HEK293 (cell line): ENCODE results near the gene INPP5F.

ENCODE experiments used
- CTCF ChIA-PET: fragments of 350-600 bp; formaldehyde crosslinking; extraction: SDS; loops from one replicate; lab custom pipeline; 2021; ENCODE audit warnings: antibody characterized with exemption; lab: Yijun Ruan, JAX
- POLR2A ChIA-PET: fragments of 300-600 bp; formaldehyde crosslinking; extraction: SDS; loops from one replicate; lab custom pipeline; 2020; ENCODE audit warnings: antibody characterized with exemption, inconsistent platforms; lab: Yijun Ruan, JAX
- H3K27ac ChIP-seq: fragments of 200-500 bp; sonication (Bioruptor generic); 2 replicates; pipeline ENCODE4 v1.5.1; 2014; ENCODE audit warnings: low read depth, low read length, control low read depth, inconsistent platforms; ENCODE audit errors: extremely low read depth
- H3K36me3 ChIP-seq, 2 experiments: fragments of 200-500 bp in 1 of 2; sonication (Bioruptor generic) in 1 of 2; 1 replicate in 1 of 2; 2 replicates in 1 of 2; pipeline ENCODE4 v1.5.1; 2014 to 2017; ENCODE audit warnings: inconsistent platforms in 2 of 2, low read length in 2 of 2; ENCODE audit not compliant: control insufficient read depth in 2 of 2, insufficient read depth in 1 of 2
- H3K4me1 ChIP-seq: fragments of 200-500 bp; sonication (Bioruptor generic); 2 replicates; pipeline ENCODE4 v1.5.1; 2014; ENCODE audit warnings: mild to moderate bottlenecking, low read length, inconsistent platforms; ENCODE audit not compliant: control insufficient read depth, insufficient read depth
- H3K4me3 ChIP-seq: 2 replicates; pipeline ENCODE4 v1.5.1; 2011; ENCODE audit warnings: low read depth, mild to moderate bottlenecking, control low read depth, low read length, moderate library complexity
- H3K9me3 ChIP-seq: fragments of 200-500 bp; sonication (Bioruptor generic); 2 replicates; pipeline ENCODE4 v1.5.1; 2014; ENCODE audit warnings: low read depth, low read length, inconsistent platforms; ENCODE audit not compliant: control insufficient read depth, insufficient read depth
- BCL11A ChIP-seq: fragments of 450-650 bp; formaldehyde crosslinking; IDR thresholded peaks from 2 replicates; pipeline ENCODE4 v1.5.1; 2016; ENCODE audit warnings: low read depth, missing biosample characterization, missing genetic modification characterization
- GFI1B ChIP-seq: fragments of 450-650 bp; formaldehyde crosslinking; IDR thresholded peaks from 2 replicates; pipeline ENCODE4 v1.5.1; 2016; ENCODE audit warnings: missing biosample characterization, missing genetic modification characterization
- KLF1 ChIP-seq: fragments of 450-650 bp; formaldehyde crosslinking; IDR thresholded peaks from 2 replicates; pipeline ENCODE4 v1.5.1; 2016; ENCODE audit warnings: missing biosample characterization, missing genetic modification characterization
- SETDB1 ChIP-seq: IDR thresholded peaks from one replicate; pipeline ENCODE4 v1.6.1; 2017; ENCODE audit warnings: mild to moderate bottlenecking, low read length, moderate library complexity, mixed read lengths; ENCODE audit not compliant: insufficient read length
- ZNF24 ChIP-seq: fragments of 450-650 bp; formaldehyde crosslinking; IDR thresholded peaks from 2 replicates; pipeline ENCODE4 v1.5.1; 2016; ENCODE audit warnings: missing biosample characterization, missing genetic modification characterization
- ZNF292 ChIP-seq: fragments of 450-650 bp; formaldehyde crosslinking; IDR thresholded peaks from 2 replicates; pipeline ENCODE4 v1.5.1; 2016; ENCODE audit warnings: low read depth, missing biosample characterization, missing genetic modification characterization, borderline replicate concordance
- ZNF404 ChIP-seq: fragments of 450-650 bp; formaldehyde crosslinking; IDR thresholded peaks from 2 replicates; pipeline ENCODE4 v1.5.1; 2017; ENCODE audit warnings: missing biosample characterization, missing genetic modification characterization
- ZNF416 ChIP-seq: fragments of 450-650 bp; formaldehyde crosslinking; IDR thresholded peaks from 2 replicates; pipeline ENCODE4 v1.5.1; 2016; ENCODE audit warnings: missing biosample characterization, missing genetic modification characterization
- ZNF488 ChIP-seq: fragments of 450-650 bp; formaldehyde crosslinking; IDR thresholded peaks from 2 replicates; pipeline ENCODE4 v1.5.1; 2016; ENCODE audit warnings: missing biosample characterization, missing genetic modification characterization
- ZNF560 ChIP-seq: fragments of 450-650 bp; formaldehyde crosslinking; IDR thresholded peaks from 2 replicates; pipeline ENCODE4 v1.5.1; 2017; ENCODE audit warnings: missing biosample characterization, missing genetic modification characterization, borderline replicate concordance
- ZNF621 ChIP-seq: fragments of 450-650 bp; formaldehyde crosslinking; IDR thresholded peaks from 2 replicates; pipeline ENCODE4 v1.5.1; 2017; ENCODE audit warnings: missing biosample characterization, missing genetic modification characterization
- ZNF624 ChIP-seq: fragments of 450-650 bp; formaldehyde crosslinking; IDR thresholded peaks from 2 replicates; pipeline ENCODE4 v1.5.1; 2017; ENCODE audit warnings: missing biosample characterization, missing genetic modification characterization
- ZNF654 ChIP-seq: fragments of 450-650 bp; formaldehyde crosslinking; IDR thresholded peaks from 2 replicates; pipeline ENCODE4 v1.5.1; 2016; ENCODE audit warnings: low read depth, missing biosample characterization, missing genetic modification characterization
- ZNF660 ChIP-seq: fragments of 450-650 bp; IDR thresholded peaks from 2 replicates; pipeline ENCODE4 v1.5.1; 2018; ENCODE audit warnings: missing biosample characterization, mild to moderate bottlenecking, missing genetic modification characterization
- ZNF792 ChIP-seq: fragments of 450-650 bp; formaldehyde crosslinking; IDR thresholded peaks from 2 replicates; pipeline ENCODE4 v1.5.1; 2016; ENCODE audit warnings: missing biosample characterization, missing genetic modification characterization
- ZSCAN18 ChIP-seq: fragments of 450-650 bp; formaldehyde crosslinking; IDR thresholded peaks from 2 replicates; pipeline ENCODE4 v1.5.1; 2016; ENCODE audit warnings: missing biosample characterization, missing genetic modification characterization
- ZXDB ChIP-seq: fragments of 450-650 bp; formaldehyde crosslinking; IDR thresholded peaks from 2 replicates; pipeline ENCODE4 v1.5.1; 2016; ENCODE audit warnings: missing biosample characterization, missing genetic modification characterization
- TF ChIP-seq, protein P1 (sequence below): fragments of 450-650 bp; formaldehyde crosslinking; IDR thresholded peaks from 2 replicates; pipeline ENCODE4 v1.5.1; 2016; ENCODE audit warnings: missing biosample characterization, missing genetic modification characterization
- TF ChIP-seq, protein P2 (sequence below): fragments of 450-650 bp; formaldehyde crosslinking; IDR thresholded peaks from 2 replicates; pipeline ENCODE4 v1.5.1; 2017; ENCODE audit warnings: missing biosample characterization, mild to moderate bottlenecking, missing genetic modification characterization, moderate library complexity
- TF ChIP-seq, protein P3 (sequence below): fragments of 450-650 bp; formaldehyde crosslinking; conservative IDR thresholded peaks from 2 replicates; pipeline ENCODE4 v1.5.1; 2016; ENCODE audit warnings: low read depth, missing biosample characterization, missing genetic modification characterization

INPP5F gene

GRCh38 chr10:119688033-119688508 lies 37.8 kb upstream of the INPP5F start:
- CTCF ChIA-PET = interaction anchor here (0.6 to 3.1 kb wide), 10 partner anchors 8 to 352 kb away, joined by 3 to 23 read pairs (median 5); no protein-coding TSS in a partner anchor
- TF ChIP-seq BCL11A (no peak), ZNF654 (tag by site-specific recombination) (peak; percentile 18; the same call in 1 of the 2 replicates), ZNF404 (tag by site-specific recombination) (no peak), ZNF292 (tag by site-specific recombination) (no peak)
- TF ChIP-seq, protein P1, sequence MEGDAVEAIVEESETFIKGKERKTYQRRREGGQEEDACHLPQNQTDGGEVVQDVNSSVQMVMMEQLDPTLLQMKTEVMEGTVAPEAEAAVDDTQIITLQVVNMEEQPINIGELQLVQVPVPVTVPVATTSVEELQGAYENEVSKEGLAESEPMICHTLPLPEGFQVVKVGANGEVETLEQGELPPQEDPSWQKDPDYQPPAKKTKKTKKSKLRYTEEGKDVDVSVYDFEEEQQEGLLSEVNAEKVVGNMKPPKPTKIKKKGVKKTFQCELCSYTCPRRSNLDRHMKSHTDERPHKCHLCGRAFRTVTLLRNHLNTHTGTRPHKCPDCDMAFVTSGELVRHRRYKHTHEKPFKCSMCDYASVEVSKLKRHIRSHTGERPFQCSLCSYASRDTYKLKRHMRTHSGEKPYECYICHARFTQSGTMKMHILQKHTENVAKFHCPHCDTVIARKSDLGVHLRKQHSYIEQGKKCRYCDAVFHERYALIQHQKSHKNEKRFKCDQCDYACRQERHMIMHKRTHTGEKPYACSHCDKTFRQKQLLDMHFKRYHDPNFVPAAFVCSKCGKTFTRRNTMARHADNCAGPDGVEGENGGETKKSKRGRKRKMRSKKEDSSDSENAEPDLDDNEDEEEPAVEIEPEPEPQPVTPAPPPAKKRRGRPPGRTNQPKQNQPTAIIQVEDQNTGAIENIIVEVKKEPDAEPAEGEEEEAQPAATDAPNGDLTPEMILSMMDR = peak; percentile 42; the same call in 1 of the 2 replicates
- TF ChIP-seq, protein P2, sequence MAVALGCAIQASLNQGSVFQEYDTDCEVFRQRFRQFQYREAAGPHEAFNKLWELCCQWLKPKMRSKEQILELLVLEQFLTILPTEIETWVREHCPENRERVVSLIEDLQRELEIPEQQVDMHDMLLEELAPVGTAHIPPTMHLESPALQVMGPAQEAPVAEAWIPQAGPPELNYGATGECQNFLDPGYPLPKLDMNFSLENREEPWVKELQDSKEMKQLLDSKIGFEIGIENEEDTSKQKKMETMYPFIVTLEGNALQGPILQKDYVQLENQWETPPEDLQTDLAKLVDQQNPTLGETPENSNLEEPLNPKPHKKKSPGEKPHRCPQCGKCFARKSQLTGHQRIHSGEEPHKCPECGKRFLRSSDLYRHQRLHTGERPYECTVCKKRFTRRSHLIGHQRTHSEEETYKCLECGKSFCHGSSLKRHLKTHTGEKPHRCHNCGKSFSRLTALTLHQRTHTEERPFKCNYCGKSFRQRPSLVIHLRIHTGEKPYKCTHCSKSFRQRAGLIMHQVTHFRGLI (tag by site-specific recombination) = no peak
- TF ChIP-seq, protein P3, sequence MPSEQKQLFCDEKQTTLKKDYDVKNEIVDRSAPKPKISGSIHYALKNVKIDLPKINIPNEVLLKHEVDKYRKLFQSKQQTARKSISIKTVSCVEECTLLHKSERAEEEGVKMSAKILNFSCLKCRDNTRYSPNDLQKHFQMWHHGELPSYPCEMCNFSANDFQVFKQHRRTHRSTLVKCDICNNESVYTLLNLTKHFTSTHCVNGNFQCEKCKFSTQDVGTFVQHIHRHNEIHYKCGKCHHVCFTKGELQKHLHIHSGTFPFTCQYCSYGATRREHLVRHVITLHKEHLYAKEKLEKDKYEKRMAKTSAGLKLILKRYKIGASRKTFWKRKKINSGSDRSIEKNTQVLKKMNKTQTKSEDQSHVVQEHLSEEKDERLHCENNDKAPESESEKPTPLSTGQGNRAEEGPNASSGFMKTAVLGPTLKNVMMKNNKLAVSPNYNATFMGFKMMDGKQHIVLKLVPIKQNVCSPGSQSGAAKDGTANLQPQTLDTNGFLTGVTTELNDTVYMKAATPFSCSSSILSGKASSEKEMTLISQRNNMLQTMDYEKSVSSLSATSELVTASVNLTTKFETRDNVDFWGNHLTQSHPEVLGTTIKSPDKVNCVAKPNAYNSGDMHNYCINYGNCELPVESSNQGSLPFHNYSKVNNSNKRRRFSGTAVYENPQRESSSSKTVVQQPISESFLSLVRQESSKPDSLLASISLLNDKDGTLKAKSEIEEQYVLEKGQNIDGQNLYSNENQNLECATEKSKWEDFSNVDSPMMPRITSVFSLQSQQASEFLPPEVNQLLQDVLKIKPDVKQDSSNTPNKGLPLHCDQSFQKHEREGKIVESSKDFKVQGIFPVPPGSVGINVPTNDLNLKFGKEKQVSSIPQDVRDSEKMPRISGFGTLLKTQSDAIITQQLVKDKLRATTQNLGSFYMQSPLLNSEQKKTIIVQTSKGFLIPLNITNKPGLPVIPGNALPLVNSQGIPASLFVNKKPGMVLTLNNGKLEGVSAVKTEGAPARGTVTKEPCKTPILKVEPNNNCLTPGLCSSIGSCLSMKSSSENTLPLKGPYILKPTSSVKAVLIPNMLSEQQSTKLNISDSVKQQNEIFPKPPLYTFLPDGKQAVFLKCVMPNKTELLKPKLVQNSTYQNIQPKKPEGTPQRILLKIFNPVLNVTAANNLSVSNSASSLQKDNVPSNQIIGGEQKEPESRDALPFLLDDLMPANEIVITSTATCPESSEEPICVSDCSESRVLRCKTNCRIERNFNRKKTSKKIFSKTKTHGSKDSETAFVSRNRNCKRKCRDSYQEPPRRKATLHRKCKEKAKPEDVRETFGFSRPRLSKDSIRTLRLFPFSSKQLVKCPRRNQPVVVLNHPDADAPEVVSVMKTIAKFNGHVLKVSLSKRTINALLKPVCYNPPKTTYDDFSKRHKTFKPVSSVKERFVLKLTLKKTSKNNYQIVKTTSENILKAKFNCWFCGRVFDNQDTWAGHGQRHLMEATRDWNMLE (tag by site-specific recombination) = no peak
- no peaks in the 10 kb centered on the region for H3K9me3 ChIP-seq
- H3K27ac ChIP-seq = no peak overlapping the region
- H3K4me3 ChIP-seq = no peak overlapping the region
- H3K4me1 ChIP-seq = no peaks in the 10 kb centered on the region
- POLR2A ChIA-PET = interaction anchor here (0.5 to 1.8 kb wide), 3 partner anchors 8 to 38 kb away, joined by 4 to 12 read pairs (median 4); partner anchors contain the start of gene INPP5F
- H3K36me3 ChIP-seq = no peaks in the 10 kb centered on the region

GRCh38 chr10:119689016-119689580 lies 36.8 kb upstream of the INPP5F start:
- Histone ChIP-seq H3K4me1 (no peaks in the 10 kb centered on the region), H3K9me3 (no peaks in the 10 kb centered on the region), H3K27ac (no peak overlapping the region), H3K4me3 (no peak overlapping the region), H3K36me3 (no peaks in the 10 kb centered on the region)
- no peak for TF ChIP-seq ZNF624 (tag by site-specific recombination)
- POLR2A ChIA-PET = interaction anchor here (0.6 kb wide), 1 partner anchor 68 kb away, joined by 4 read pairs; no protein-coding TSS in a partner anchor
- CTCF ChIA-PET = interaction anchor here (0.6 to 1.1 kb wide), 4 partner anchors 23 to 183 kb away, joined by 3 to 5 read pairs (median 3); no protein-coding TSS in a partner anchor

DNA sequence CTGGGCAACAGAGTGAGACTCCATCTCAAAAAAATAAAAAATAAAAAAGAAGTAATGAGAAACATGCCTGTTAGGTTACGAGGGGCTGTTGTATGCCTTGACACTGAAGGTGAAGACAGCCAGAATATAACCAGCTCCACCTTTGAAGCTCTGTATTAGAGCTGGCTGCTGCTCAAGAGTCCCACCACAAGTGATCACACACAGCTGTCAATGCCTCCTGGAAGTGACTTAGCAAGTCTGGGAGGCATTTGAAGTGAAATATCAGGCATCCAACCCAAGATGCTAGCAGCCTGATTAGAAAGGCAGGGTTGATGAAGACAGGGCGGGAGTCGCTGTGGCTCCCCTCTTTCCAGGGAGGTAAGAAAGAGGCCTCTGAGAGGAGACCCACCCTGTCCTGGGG lies 34.1 kb upstream of the INPP5F start:
- ChIA-PET POLR2A (interaction anchor here (0.9 kb wide), 1 partner anchor 41 kb away, joined by 4 read pairs; the partner anchor contains the start of gene BAG3), CTCF (interaction anchor here (0.7 to 0.9 kb wide), 2 partner anchors 59 to 213 kb away, joined by 3 to 5 read pairs; no protein-coding TSS in a partner anchor)
- Histone ChIP-seq H3K4me1 (no peaks in the 10 kb centered on the region), H3K4me3 (no peak overlapping the region), H3K9me3 (no peaks in the 10 kb centered on the region), H3K36me3 (no peaks in the 10 kb centered on the region), H3K27ac (no peak overlapping the region)
- TF ChIP-seq ZNF560 (tag by site-specific recombination) (no peak), ZNF416 (tag by site-specific recombination) (no peak), KLF1 (tag by site-specific recombination) (no peak), ZXDB (no peak), ZSCAN18 (tag by site-specific recombination) (no peak), ZNF621 (no peak), ZNF660 (tag by site-specific recombination) (no peak), ZNF24 (tag by site-specific recombination) (no peak), GFI1B (tag by site-specific recombination) (no peak), ZNF488 (tag by site-specific recombination) (no peak), ZNF792 (tag by site-specific recombination) (no peak), SETDB1 (no peak)
